Activated CD4-positive, alpha-beta T cell treated with anti-CD3 and anti-CD28 coated beads for 48 hours (primary cell): ENCODE measurements around the gene PTPRN2.
"Not testable (repeated sequence)": the region's sequence is repeated elsewhere in the genome, so short reads cannot be mapped to it uniquely, and the experiment has no call there.

Source experiments
- DNase-seq: peaks from one replicate; pipeline ENCODE4 v3.0.0-alpha.2; 2020

Gene PTPRN2

GRCh38 chr7:158458096-158458495 is 129.5 kb downstream of the PTPRN2 start:
- DNase-seq: no peak

- not testable (repeated sequence) for DNase-seq
Measured at GRCh38 chr7:158457586-158457985, 130.0 kb downstream of the PTPRN2 start.

- DNase-seq: no peak
Measured at GRCh38 chr7:158454631-158455030, 133.0 kb downstream of the PTPRN2 start.

- DNase-seq: no peak
Measured at GRCh38 chr7:158453663-158454062, 134.0 kb downstream of the PTPRN2 start.

- DNase-seq: no peak
Measured at GRCh38 chr7:158452331-158452730, 135.3 kb downstream of the PTPRN2 start.

GRCh38 chr7:158450476-158451124 is 137.0 kb downstream of the PTPRN2 start:
- DNase-seq: no peak

GRCh38 chr7:158449942-158450341 is 137.7 kb downstream of the PTPRN2 start:
- no peak for DNase-seq

GRCh38 chr7:158449266-158449665 is 138.4 kb downstream of the PTPRN2 start:
- DNase-seq: no peak

- DNase-seq: no peak
Measured at GRCh38 chr7:158448430-158449100, 139.1 kb downstream of the PTPRN2 start.

- no peak for DNase-seq
Measured at GRCh38 chr7:158447506-158448171, 140.0 kb downstream of the PTPRN2 start.

- no peak for DNase-seq
Measured at GRCh38 chr7:158447151-158447505, 140.5 kb downstream of the PTPRN2 start.

- DNase-seq: no peak
Measured at GRCh38 chr7:158446706-158447105, 140.9 kb downstream of the PTPRN2 start.

- no peak for DNase-seq
Measured at GRCh38 chr7:158446281-158446680, 141.3 kb downstream of the PTPRN2 start.

GRCh38 chr7:158445421-158446175 is 142.0 kb downstream of the PTPRN2 start:
- no peak for DNase-seq

- no peak for DNase-seq
Measured at GRCh38 chr7:158444501-158445420, 142.9 kb downstream of the PTPRN2 start.

GRCh38 chr7:158443688-158444483 is 143.7 kb downstream of the PTPRN2 start:
- DNase-seq: no peak

- no peak for DNase-seq
Measured at GRCh38 chr7:158443014-158443687, 144.5 kb downstream of the PTPRN2 start.

GRCh38 chr7:158442260-158442659 is 145.4 kb downstream of the PTPRN2 start:
- no peak for DNase-seq

GRCh38 chr7:158439035-158439434 is 148.6 kb downstream of the PTPRN2 start:
- no peak for DNase-seq

- no peak for DNase-seq
Measured at GRCh38 chr7:158432369-158433341, 155.0 kb downstream of the PTPRN2 start.
